Ovary (tissue), 3 donors: Measurements from ENCODE around the gene PPP2R5D.

Experiments
- CTCF ChIP-seq, 3 donors: fragments of 450-650 bp in 2 of 3; fragments of 200-600 bp in 1 of 3; IDR thresholded peaks; one replicate each; pipeline versions ENCODE4 v1.5.1 to v1.8.0; 2016 to 2022; ENCODE audit warnings: antibody characterized with exemption in 3 of 3, mild to moderate bottlenecking in 1 of 3
- POLR2A ChIP-seq: fragments of 450-650 bp; IDR thresholded peaks from one replicate; pipeline ENCODE4 v1.6.1; 2017; ENCODE audit warnings: antibody characterized with exemption, mild to moderate bottlenecking, moderate library complexity
- donor health status: DM: no; HTN: no; CAD: no.

GRCh38 chr6:43055966-43056365, 71.6 kb downstream of the PPP2R5D start:
- TF ChIP-seq POLR2A = no peak
- TF ChIP-seq CTCF (IDR thresholded peaks at IDR 0.05) = no peak
